HEK293 (cell line): Measurements from ENCODE around the gene TMEM203.

ENCODE experiments used
- CTCF ChIA-PET: fragments of 350-600 bp; formaldehyde crosslinking; extraction: SDS; loops from one replicate; lab custom pipeline; 2021; ENCODE audit warnings: antibody characterized with exemption; lab: Yijun Ruan, JAX
- POLR2A ChIA-PET: fragments of 300-600 bp; formaldehyde crosslinking; extraction: SDS; loops from one replicate; lab custom pipeline; 2020; ENCODE audit warnings: antibody characterized with exemption, inconsistent platforms; lab: Yijun Ruan, JAX
- H3K27ac ChIP-seq: fragments of 200-500 bp; sonication (Bioruptor generic); 2 replicates; pipeline ENCODE4 v1.5.1; 2014; ENCODE audit warnings: low read depth, low read length, control low read depth, inconsistent platforms; ENCODE audit errors: extremely low read depth
- H3K36me3 ChIP-seq, 2 experiments: fragments of 200-500 bp in 1 of 2; sonication (Bioruptor generic) in 1 of 2; 1 replicate in 1 of 2; 2 replicates in 1 of 2; pipeline ENCODE4 v1.5.1; 2014 to 2017; ENCODE audit warnings: inconsistent platforms in 2 of 2, low read length in 2 of 2; ENCODE audit not compliant: control insufficient read depth in 2 of 2, insufficient read depth in 1 of 2
- H3K4me1 ChIP-seq: fragments of 200-500 bp; sonication (Bioruptor generic); 2 replicates; pipeline ENCODE4 v1.5.1; 2014; ENCODE audit warnings: mild to moderate bottlenecking, low read length, inconsistent platforms; ENCODE audit not compliant: control insufficient read depth, insufficient read depth
- H3K4me3 ChIP-seq: 2 replicates; pipeline ENCODE4 v1.5.1; 2011; ENCODE audit warnings: low read depth, mild to moderate bottlenecking, control low read depth, low read length, moderate library complexity
- H3K9me3 ChIP-seq: fragments of 200-500 bp; sonication (Bioruptor generic); 2 replicates; pipeline ENCODE4 v1.5.1; 2014; ENCODE audit warnings: low read depth, low read length, inconsistent platforms; ENCODE audit not compliant: control insufficient read depth, insufficient read depth
- GLI2 ChIP-seq: fragments of 450-650 bp; formaldehyde crosslinking; IDR thresholded peaks from 2 replicates; pipeline ENCODE4; 2017; ENCODE audit warnings: missing biosample characterization, missing genetic modification characterization, low read depth, borderline replicate concordance
- GLIS1 ChIP-seq: fragments of 450-650 bp; formaldehyde crosslinking; IDR thresholded peaks from 2 replicates; pipeline ENCODE4 v1.5.1; 2016; ENCODE audit warnings: missing biosample characterization, missing genetic modification characterization
- GLIS2 ChIP-seq: fragments of 450-650 bp; formaldehyde crosslinking; IDR thresholded peaks from 2 replicates; pipeline ENCODE4 v1.5.1; 2016; ENCODE audit warnings: missing biosample characterization, missing genetic modification characterization
- ZNF121 ChIP-seq: fragments of 450-650 bp; formaldehyde crosslinking; IDR thresholded peaks from 2 replicates; pipeline ENCODE4 v1.5.1; 2016; ENCODE audit warnings: missing biosample characterization, missing genetic modification characterization
- ZNF146 ChIP-seq: fragments of 450-650 bp; formaldehyde crosslinking; IDR thresholded peaks from 2 replicates; pipeline ENCODE4 v1.5.1; 2016; ENCODE audit warnings: missing biosample characterization, missing genetic modification characterization
- ZNF175 ChIP-seq: fragments of 450-650 bp; formaldehyde crosslinking; IDR thresholded peaks from 2 replicates; pipeline ENCODE4 v1.5.1; 2016; ENCODE audit warnings: missing biosample characterization, missing genetic modification characterization
- ZNF335 ChIP-seq: fragments of 450-650 bp; formaldehyde crosslinking; conservative IDR thresholded peaks from 2 replicates; pipeline ENCODE4 v1.5.1; 2016; ENCODE audit warnings: missing biosample characterization, missing genetic modification characterization
- ZNF350 ChIP-seq: fragments of 450-650 bp; formaldehyde crosslinking; IDR thresholded peaks from 2 replicates; pipeline ENCODE4 v1.5.0; 2017; ENCODE audit warnings: missing biosample characterization, mild to moderate bottlenecking, missing genetic modification characterization
- ZNF529 ChIP-seq: fragments of 450-650 bp; formaldehyde crosslinking; IDR thresholded peaks from 2 replicates; pipeline ENCODE4 v1.5.1; 2017; ENCODE audit warnings: missing genetic modification characterization, missing biosample characterization; ENCODE audit not compliant: insufficient replicate concordance
- ZNF600 ChIP-seq: fragments of 450-650 bp; formaldehyde crosslinking; IDR thresholded peaks from 2 replicates; pipeline ENCODE4 v1.5.1; 2016; ENCODE audit warnings: missing biosample characterization, missing genetic modification characterization
- ZNF624 ChIP-seq: fragments of 450-650 bp; formaldehyde crosslinking; IDR thresholded peaks from 2 replicates; pipeline ENCODE4 v1.5.1; 2017; ENCODE audit warnings: missing biosample characterization, missing genetic modification characterization
- ZNF830 ChIP-seq: fragments of 450-650 bp; IDR thresholded peaks from 2 replicates; pipeline ENCODE4 v1.5.0; 2018; ENCODE audit warnings: missing biosample characterization, missing genetic modification characterization, low read depth, mild to moderate bottlenecking, moderate library complexity
- TF ChIP-seq, protein P1 (sequence below): fragments of 450-650 bp; IDR thresholded peaks from 2 replicates; pipeline ENCODE4 v1.5.1; 2018; ENCODE audit warnings: missing biosample characterization, missing genetic modification characterization
- TF ChIP-seq, protein P2 (sequence below): fragments of 450-650 bp; formaldehyde crosslinking; IDR thresholded peaks from 2 replicates; pipeline ENCODE4 v1.5.1; 2016; ENCODE audit warnings: missing biosample characterization, missing genetic modification characterization, borderline replicate concordance
- TF ChIP-seq, protein P3 (sequence below): fragments of 450-650 bp; formaldehyde crosslinking; IDR thresholded peaks from 2 replicates; pipeline ENCODE4 v1.5.1; 2016; ENCODE audit warnings: missing biosample characterization, missing genetic modification characterization, borderline replicate concordance
- TF ChIP-seq, protein P4 (sequence below): fragments of 450-650 bp; formaldehyde crosslinking; IDR thresholded peaks from 2 replicates; pipeline ENCODE4 v1.5.1; 2017; ENCODE audit warnings: missing biosample characterization, missing genetic modification characterization

The TMEM203 gene

DNA sequence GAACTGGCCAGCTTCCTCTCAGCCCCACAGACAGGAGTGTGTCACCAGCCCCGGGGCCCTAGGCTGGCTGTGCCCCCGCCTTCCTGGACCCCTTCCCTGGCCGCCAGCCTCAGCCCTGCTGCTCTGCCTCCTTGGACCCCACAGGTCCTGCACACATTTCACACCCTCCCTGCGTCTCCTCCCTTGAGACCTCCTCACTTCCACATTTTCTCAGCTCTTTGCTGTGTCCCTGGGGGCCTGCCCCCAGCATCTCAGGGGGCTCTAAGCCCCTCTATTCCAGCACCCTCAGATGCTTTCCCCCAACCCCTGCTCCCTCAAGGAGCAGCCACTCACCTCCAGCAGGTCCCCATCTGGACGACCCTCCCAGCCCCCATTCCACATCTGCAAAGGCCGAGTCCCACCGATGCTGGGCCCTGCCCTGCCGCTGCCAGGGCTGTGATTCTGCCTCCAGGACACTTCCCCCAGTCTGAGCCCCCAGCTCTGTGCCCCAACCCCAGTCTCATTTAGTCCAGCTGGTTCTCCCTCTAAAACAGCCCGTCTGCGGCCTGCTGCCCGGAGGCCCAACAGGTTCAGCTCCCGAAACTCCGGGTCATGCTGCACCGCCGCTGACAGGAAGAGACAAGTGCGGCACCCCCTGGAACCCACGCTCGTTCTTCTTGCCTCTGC, 29.4 kb upstream of the TMEM203 start (continued):
- TF ChIP-seq ZNF624 (tag by site-specific recombination) (no peak), GLI2 (tag by site-specific recombination) (no peak), ZNF121 (no peak), ZNF146 (no peak), ZNF600 (tag by site-specific recombination) (0 out of 2 replicates have a peak, but pooled peaks have one; percentile 23), GLIS2 (tag by site-specific recombination) (peak; percentile 34)

GRCh38 chr9:137234055-137234697, 28.7 kb upstream of the TMEM203 start:
- H3K4me3 ChIP-seq, result no peak overlapping the region
- H3K27ac ChIP-seq, result no peak overlapping the region
- H3K4me1 ChIP-seq, result peaks cover 3% of the 10 kb centered on the region; the same call in 1 of the 2 replicates
- peaks cover 0 to 7% of the 10 kb centered on the region in 2 experiments; a peak in 1 of 3 replicates for H3K36me3 ChIP-seq
- ChIA-PET POLR2A (interaction anchor here (0.8 to 1.0 kb wide), 2 partner anchors 9 to 58 kb away, joined by 3 read pairs; no protein-coding TSS in a partner anchor), CTCF (interaction anchor here (0.6 to 3.4 kb wide), 9 partner anchors 9 to 205 kb away, joined by 3 to 16 read pairs (median 4); partner anchors contain the start of genes ANAPC2, CYSRT1, SSNA1 and STPG3)
- H3K9me3 ChIP-seq, result no peaks in the 10 kb centered on the region
- TF ChIP-seq ZNF830 (tag by site-specific recombination) (no peak), GLIS1 (no peak), ZNF335 (tag by site-specific recombination) (no peak), GLI2 (tag by site-specific recombination) (no peak), ZNF175 (tag by site-specific recombination) (no peak), ZNF350 (tag by site-specific recombination) (no peak), ZNF529 (tag by site-specific recombination) (no peak)
- TF ChIP-seq, protein P1, sequence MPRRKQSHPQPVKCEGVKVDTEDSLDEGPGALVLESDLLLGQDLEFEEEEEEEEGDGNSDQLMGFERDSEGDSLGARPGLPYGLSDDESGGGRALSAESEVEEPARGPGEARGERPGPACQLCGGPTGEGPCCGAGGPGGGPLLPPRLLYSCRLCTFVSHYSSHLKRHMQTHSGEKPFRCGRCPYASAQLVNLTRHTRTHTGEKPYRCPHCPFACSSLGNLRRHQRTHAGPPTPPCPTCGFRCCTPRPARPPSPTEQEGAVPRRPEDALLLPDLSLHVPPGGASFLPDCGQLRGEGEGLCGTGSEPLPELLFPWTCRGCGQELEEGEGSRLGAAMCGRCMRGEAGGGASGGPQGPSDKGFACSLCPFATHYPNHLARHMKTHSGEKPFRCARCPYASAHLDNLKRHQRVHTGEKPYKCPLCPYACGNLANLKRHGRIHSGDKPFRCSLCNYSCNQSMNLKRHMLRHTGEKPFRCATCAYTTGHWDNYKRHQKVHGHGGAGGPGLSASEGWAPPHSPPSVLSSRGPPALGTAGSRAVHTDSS (tag by site-specific recombination), result no peak
- TF ChIP-seq, protein P2, sequence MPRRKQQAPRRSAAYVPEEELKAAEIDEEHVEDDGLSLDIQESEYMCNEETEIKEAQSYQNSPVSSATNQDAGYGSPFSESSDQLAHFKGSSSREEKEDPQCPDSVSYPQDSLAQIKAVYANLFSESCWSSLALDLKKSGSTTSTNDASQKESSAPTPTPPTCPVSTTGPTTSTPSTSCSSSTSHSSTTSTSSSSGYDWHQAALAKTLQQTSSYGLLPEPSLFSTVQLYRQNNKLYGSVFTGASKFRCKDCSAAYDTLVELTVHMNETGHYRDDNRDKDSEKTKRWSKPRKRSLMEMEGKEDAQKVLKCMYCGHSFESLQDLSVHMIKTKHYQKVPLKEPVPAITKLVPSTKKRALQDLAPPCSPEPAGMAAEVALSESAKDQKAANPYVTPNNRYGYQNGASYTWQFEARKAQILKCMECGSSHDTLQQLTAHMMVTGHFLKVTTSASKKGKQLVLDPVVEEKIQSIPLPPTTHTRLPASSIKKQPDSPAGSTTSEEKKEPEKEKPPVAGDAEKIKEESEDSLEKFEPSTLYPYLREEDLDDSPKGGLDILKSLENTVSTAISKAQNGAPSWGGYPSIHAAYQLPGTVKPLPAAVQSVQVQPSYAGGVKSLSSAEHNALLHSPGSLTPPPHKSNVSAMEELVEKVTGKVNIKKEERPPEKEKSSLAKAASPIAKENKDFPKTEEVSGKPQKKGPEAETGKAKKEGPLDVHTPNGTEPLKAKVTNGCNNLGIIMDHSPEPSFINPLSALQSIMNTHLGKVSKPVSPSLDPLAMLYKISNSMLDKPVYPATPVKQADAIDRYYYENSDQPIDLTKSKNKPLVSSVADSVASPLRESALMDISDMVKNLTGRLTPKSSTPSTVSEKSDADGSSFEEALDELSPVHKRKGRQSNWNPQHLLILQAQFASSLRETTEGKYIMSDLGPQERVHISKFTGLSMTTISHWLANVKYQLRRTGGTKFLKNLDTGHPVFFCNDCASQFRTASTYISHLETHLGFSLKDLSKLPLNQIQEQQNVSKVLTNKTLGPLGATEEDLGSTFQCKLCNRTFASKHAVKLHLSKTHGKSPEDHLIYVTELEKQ (tag by site-specific recombination), result no peak
- TF ChIP-seq, protein P3, sequence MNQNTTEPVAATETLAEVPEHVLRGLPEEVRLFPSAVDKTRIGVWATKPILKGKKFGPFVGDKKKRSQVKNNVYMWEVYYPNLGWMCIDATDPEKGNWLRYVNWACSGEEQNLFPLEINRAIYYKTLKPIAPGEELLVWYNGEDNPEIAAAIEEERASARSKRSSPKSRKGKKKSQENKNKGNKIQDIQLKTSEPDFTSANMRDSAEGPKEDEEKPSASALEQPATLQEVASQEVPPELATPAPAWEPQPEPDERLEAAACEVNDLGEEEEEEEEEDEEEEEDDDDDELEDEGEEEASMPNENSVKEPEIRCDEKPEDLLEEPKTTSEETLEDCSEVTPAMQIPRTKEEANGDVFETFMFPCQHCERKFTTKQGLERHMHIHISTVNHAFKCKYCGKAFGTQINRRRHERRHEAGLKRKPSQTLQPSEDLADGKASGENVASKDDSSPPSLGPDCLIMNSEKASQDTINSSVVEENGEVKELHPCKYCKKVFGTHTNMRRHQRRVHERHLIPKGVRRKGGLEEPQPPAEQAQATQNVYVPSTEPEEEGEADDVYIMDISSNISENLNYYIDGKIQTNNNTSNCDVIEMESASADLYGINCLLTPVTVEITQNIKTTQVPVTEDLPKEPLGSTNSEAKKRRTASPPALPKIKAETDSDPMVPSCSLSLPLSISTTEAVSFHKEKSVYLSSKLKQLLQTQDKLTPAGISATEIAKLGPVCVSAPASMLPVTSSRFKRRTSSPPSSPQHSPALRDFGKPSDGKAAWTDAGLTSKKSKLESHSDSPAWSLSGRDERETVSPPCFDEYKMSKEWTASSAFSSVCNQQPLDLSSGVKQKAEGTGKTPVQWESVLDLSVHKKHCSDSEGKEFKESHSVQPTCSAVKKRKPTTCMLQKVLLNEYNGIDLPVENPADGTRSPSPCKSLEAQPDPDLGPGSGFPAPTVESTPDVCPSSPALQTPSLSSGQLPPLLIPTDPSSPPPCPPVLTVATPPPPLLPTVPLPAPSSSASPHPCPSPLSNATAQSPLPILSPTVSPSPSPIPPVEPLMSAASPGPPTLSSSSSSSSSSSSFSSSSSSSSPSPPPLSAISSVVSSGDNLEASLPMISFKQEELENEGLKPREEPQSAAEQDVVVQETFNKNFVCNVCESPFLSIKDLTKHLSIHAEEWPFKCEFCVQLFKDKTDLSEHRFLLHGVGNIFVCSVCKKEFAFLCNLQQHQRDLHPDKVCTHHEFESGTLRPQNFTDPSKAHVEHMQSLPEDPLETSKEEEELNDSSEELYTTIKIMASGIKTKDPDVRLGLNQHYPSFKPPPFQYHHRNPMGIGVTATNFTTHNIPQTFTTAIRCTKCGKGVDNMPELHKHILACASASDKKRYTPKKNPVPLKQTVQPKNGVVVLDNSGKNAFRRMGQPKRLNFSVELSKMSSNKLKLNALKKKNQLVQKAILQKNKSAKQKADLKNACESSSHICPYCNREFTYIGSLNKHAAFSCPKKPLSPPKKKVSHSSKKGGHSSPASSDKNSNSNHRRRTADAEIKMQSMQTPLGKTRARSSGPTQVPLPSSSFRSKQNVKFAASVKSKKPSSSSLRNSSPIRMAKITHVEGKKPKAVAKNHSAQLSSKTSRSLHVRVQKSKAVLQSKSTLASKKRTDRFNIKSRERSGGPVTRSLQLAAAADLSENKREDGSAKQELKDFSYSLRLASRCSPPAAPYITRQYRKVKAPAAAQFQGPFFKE (tag by site-specific recombination), result no peak
- TF ChIP-seq, protein P4, sequence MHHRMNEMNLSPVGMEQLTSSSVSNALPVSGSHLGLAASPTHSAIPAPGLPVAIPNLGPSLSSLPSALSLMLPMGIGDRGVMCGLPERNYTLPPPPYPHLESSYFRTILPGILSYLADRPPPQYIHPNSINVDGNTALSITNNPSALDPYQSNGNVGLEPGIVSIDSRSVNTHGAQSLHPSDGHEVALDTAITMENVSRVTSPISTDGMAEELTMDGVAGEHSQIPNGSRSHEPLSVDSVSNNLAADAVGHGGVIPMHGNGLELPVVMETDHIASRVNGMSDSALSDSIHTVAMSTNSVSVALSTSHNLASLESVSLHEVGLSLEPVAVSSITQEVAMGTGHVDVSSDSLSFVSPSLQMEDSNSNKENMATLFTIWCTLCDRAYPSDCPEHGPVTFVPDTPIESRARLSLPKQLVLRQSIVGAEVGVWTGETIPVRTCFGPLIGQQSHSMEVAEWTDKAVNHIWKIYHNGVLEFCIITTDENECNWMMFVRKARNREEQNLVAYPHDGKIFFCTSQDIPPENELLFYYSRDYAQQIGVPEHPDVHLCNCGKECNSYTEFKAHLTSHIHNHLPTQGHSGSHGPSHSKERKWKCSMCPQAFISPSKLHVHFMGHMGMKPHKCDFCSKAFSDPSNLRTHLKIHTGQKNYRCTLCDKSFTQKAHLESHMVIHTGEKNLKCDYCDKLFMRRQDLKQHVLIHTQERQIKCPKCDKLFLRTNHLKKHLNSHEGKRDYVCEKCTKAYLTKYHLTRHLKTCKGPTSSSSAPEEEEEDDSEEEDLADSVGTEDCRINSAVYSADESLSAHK (tag by site-specific recombination), result no peak
